Measurements from ENCODE around the gene GNB1L. TPM values are rescaled to one million over a fixed set of nuclear protein-coding genes. Genes with fewer than 3 reads are reported as not detected.

Gene GNB1L
- total RNA-seq, 1 experiment from 2014 or later, result 15.8 TPM

GRCh38 chr22:19802894-19803735 lies 51.6 kb downstream of the GNB1L start:
- no peak for TF ChIP-seq CTCF (IDR thresholded peaks at IDR 0.05; ENCODE audit: insufficient read depth in 1 of 2, low read depth in 1 of 2, low read length in 1 of 2, severe bottlenecking in 1 of 2, unreplicated experiment in 1 of 2)
- H3K4me1 ChIP-seq, result no peaks in the 10 kb centered on the region
- H3K27me3 ChIP-seq (replicated peaks; ENCODE audit: control insufficient read depth, insufficient read depth, low read length), result no peaks in the 10 kb centered on the region
- ChIA-PET POLR2A (no interaction called here), CTCF (no interaction called here)
- Mint-ChIP-seq H3K4me1 (ENCODE audit: low read depth, unreplicated experiment) (no peaks in the 10 kb centered on the region), H3K4me3 (ENCODE audit: unreplicated experiment) (no peak overlapping the region), H3K36me3 (ENCODE audit: insufficient read depth, unreplicated experiment) (no peaks in the 10 kb centered on the region), H3K27me3 (ENCODE audit: insufficient read depth, unreplicated experiment) (no peaks in the 10 kb centered on the region), H3K9me3 (ENCODE audit: unreplicated experiment) (no peaks in the 10 kb centered on the region), H3K27ac (ENCODE audit: unreplicated experiment) (no peak overlapping the region)
- intact Hi-C loops (cut with micrococcal nuclease; ENCODE audit: unreplicated experiment), result no loop called here
- H3K9me3 ChIP-seq, result no peaks in the 10 kb centered on the region
- no TSS peak for BruUV-seq (replicated peaks)
- DNase-seq, result peak in 1 of 2 experiments; percentile 14
- H3K4me3 ChIP-seq (ENCODE audit: low read depth, low read length), result no peak overlapping the region
- H3K36me3 ChIP-seq (ENCODE audit: control insufficient read depth, insufficient read depth, low read length), result no peaks in the 10 kb centered on the region

GRCh38 chr22:19802001-19802893 lies 52.4 kb downstream of the GNB1L start:
- DNase-seq, result no peak
- intact Hi-C loops (cut with micrococcal nuclease; ENCODE audit: unreplicated experiment), result no loop called here
- no peaks in the 10 kb centered on the region for H3K27me3 ChIP-seq (replicated peaks; ENCODE audit: control insufficient read depth, insufficient read depth, low read length)
- H3K27me3 Mint-ChIP-seq (ENCODE audit: insufficient read depth, unreplicated experiment), result no peaks in the 10 kb centered on the region
- ChIA-PET CTCF (no interaction called here), POLR2A (no interaction called here)
- no peaks in the 10 kb centered on the region for H3K4me1 ChIP-seq
- H3K9me3 Mint-ChIP-seq (ENCODE audit: unreplicated experiment), result no peaks in the 10 kb centered on the region
- TF ChIP-seq CTCF (IDR thresholded peaks at IDR 0.05; ENCODE audit: insufficient read depth in 1 of 2, low read depth in 1 of 2, low read length in 1 of 2, severe bottlenecking in 1 of 2, unreplicated experiment in 1 of 2), result no peak
- H3K36me3 Mint-ChIP-seq (ENCODE audit: insufficient read depth, unreplicated experiment), result no peaks in the 10 kb centered on the region
- H3K4me3 ChIP-seq (ENCODE audit: low read depth, low read length), result no peak overlapping the region
- no peaks in the 10 kb centered on the region for H3K9me3 ChIP-seq
- BruUV-seq (replicated peaks), result no TSS peak
- no peak overlapping the region for H3K27ac Mint-ChIP-seq (ENCODE audit: unreplicated experiment)
- H3K4me3 Mint-ChIP-seq (ENCODE audit: unreplicated experiment), result no peak overlapping the region
- no peaks in the 10 kb centered on the region for H3K36me3 ChIP-seq (ENCODE audit: control insufficient read depth, insufficient read depth, low read length)
- H3K4me1 Mint-ChIP-seq (ENCODE audit: low read depth, unreplicated experiment), result no peaks in the 10 kb centered on the region

- H3K4me3 ChIP-seq (ENCODE audit: low read depth, low read length), result no peak overlapping the region
- no peaks in the 10 kb centered on the region for H3K4me1 Mint-ChIP-seq (ENCODE audit: low read depth, unreplicated experiment)
- no peaks in the 10 kb centered on the region for H3K4me1 ChIP-seq
- no peak overlapping the region for H3K27ac Mint-ChIP-seq (ENCODE audit: unreplicated experiment)
- intact Hi-C loops (cut with micrococcal nuclease; ENCODE audit: unreplicated experiment), result no loop called here
- CTCF ChIA-PET, result interaction anchor here (0.7 to 1.5 kb wide), 6 partner anchors 28 to 109 kb away, joined by 3 to 14 read pairs (median 4); no protein-coding TSS in a partner anchor
- H3K9me3 ChIP-seq, result no peaks in the 10 kb centered on the region
- no peaks in the 10 kb centered on the region for H3K36me3 Mint-ChIP-seq (ENCODE audit: insufficient read depth, unreplicated experiment)
- no peak overlapping the region for H3K4me3 Mint-ChIP-seq (ENCODE audit: unreplicated experiment)
- no peaks in the 10 kb centered on the region for H3K9me3 Mint-ChIP-seq (ENCODE audit: unreplicated experiment)
- BruUV-seq (replicated peaks), result no TSS peak
- H3K27me3 Mint-ChIP-seq (ENCODE audit: insufficient read depth, unreplicated experiment), result no peaks in the 10 kb centered on the region
- H3K27me3 ChIP-seq (replicated peaks; ENCODE audit: control insufficient read depth, insufficient read depth, low read length), result no peaks in the 10 kb centered on the region
- no peak for DNase-seq
- POLR2A ChIA-PET, result interaction anchor here (0.6 kb wide), 1 partner anchor 622 kb away, joined by 3 read pairs; no protein-coding TSS in a partner anchor
- H3K36me3 ChIP-seq (ENCODE audit: control insufficient read depth, insufficient read depth, low read length), result no peaks in the 10 kb centered on the region
- peak in 1 of 2 experiments; percentile 5 for TF ChIP-seq CTCF (IDR thresholded peaks at IDR 0.05; ENCODE audit: insufficient read depth in 1 of 2, low read depth in 1 of 2, low read length in 1 of 2, severe bottlenecking in 1 of 2, unreplicated experiment in 1 of 2)
Observed at GRCh38 chr22:19801340-19802000, 53.2 kb downstream of the GNB1L start.
